Activated naive CD8-positive, alpha-beta T cell treated with anti-CD3 and anti-CD28 coated beads, Interleukin-2, amount 10 ng/mL, durations not matched to agents 7 days and 5 days (primary cell): Measurements from ENCODE around the gene FAM117B. TPM values are rescaled to one million over a fixed set of nuclear protein-coding genes. Genes with fewer than 3 reads are reported as not detected.

Experiments used
- ATAC-seq: fragments of 150-1000 bp; cut with Tn5 transposase; one replicate; pipeline ENCODE4 v1.10.0; 2021; ENCODE audit warnings: low read depth, moderate library complexity
- POLR2A ChIA-PET: fragments of 350-600 bp; sonication (Branson Sonifier 250); formaldehyde crosslinking; loops from one replicate; lab custom pipeline; 2021; ENCODE audit warnings: antibody characterized with exemption; lab: Charles Lee
- DNase-seq: peaks from one replicate; pipeline ENCODE4 v3.0.0; 2021
- H3K27ac Mint-ChIP-seq: one replicate; pipeline ENCODE4 v1.8.0; 2022; ENCODE audit warnings: mild to moderate bottlenecking, mixed read lengths
- H3K27me3 Mint-ChIP-seq: one replicate; pipeline ENCODE4 v1.8.0; 2022; ENCODE audit warnings: mild to moderate bottlenecking, moderate library complexity, mixed read lengths
- H3K36me3 Mint-ChIP-seq: one replicate; pipeline ENCODE4 v1.8.0; 2021; ENCODE audit warnings: mild to moderate bottlenecking, mixed read lengths
- H3K4me1 Mint-ChIP-seq: one replicate; pipeline ENCODE4 v1.8.0; 2021; ENCODE audit warnings: mixed read lengths
- H3K4me3 Mint-ChIP-seq: one replicate; pipeline ENCODE4 v1.8.0; 2022; ENCODE audit warnings: mild to moderate bottlenecking, moderate library complexity, mixed read lengths
- H3K9me3 Mint-ChIP-seq: one replicate; pipeline ENCODE4 v1.8.0; 2021; ENCODE audit warnings: mixed read lengths
- total RNA-seq, 2 experiments: library from RNA; stranded (reverse); gene quantifications; one replicate each; pipeline ENCODE4 v1.2.3, GENCODE V29; 2021

Gene FAM117B
- total RNA-seq: 10 to 100 TPM; 22.1 to 23.1 TPM

GRCh38 chr2:202634556-202635427 lies at the start of gene FAM117B:
FAM117B (plus strand) TSS chr2:202634969; CDS start chr2:202635188, 219 bp downstream.
- Mint-ChIP-seq H3K27me3 (no peaks in the 10 kb centered on the region), H3K4me3 (peak within 1 kb of the TSS; percentile 97), H3K9me3 (no peaks in the 10 kb centered on the region), H3K27ac (peak within 1 kb of the TSS; percentile 95), H3K4me1 (peaks cover 36% of the 10 kb centered on the region), H3K36me3 (peaks cover 8% of the 10 kb centered on the region)
- ATAC-seq (peak; percentile 93), DNase-seq (peak; percentile 96)
- POLR2A ChIA-PET: interaction anchor here (0.5 to 4.1 kb wide), 29 partner anchors 9 to 997 kb away, joined by 3 to 42 read pairs (median 4); partner anchors contain the start of genes CYP20A1, ICA1L and NBEAL1

- H3K4me1 Mint-ChIP-seq: peaks cover 7% of the 10 kb centered on the region
- peak overlapping the region; percentile 60 for H3K4me3 Mint-ChIP-seq
- POLR2A ChIA-PET: interaction anchor here (0.6 to 1.7 kb wide), 5 partner anchors 46 to 650 kb away, joined by 3 to 16 read pairs (median 6); partner anchors contain the start of genes CYP20A1, FAM117B and ICA1L
- H3K9me3 Mint-ChIP-seq: no peaks in the 10 kb centered on the region
- peak overlapping the region; percentile 88 for H3K27ac Mint-ChIP-seq
- H3K27me3 Mint-ChIP-seq: no peaks in the 10 kb centered on the region
- DNase-seq (peak; percentile 52), ATAC-seq (peak; percentile 96)
- H3K36me3 Mint-ChIP-seq: no peaks in the 10 kb centered on the region
Observed at GRCh38 chr2:202588647-202589581, 45.9 kb upstream of the FAM117B start.

GRCh38 chr2:202589582-202589949 lies 45.2 kb upstream of the FAM117B start:
- Mint-ChIP-seq H3K27ac (no peak overlapping the region), H3K9me3 (no peaks in the 10 kb centered on the region), H3K4me1 (peaks cover 7% of the 10 kb centered on the region), H3K36me3 (no peaks in the 10 kb centered on the region), H3K27me3 (no peaks in the 10 kb centered on the region), H3K4me3 (no peak overlapping the region)
- POLR2A ChIA-PET: interaction anchor here (1.2 to 1.7 kb wide), 2 partner anchors 45 to 282 kb away, joined by 6 to 16 read pairs; partner anchors contain the start of genes FAM117B and ICA1L
- DNase-seq: no peak
- ATAC-seq: no peak

GRCh38 chr2:202592566-202592965 lies 42.2 kb upstream of the FAM117B start:
- Mint-ChIP-seq H3K4me1 (peaks cover 7% of the 10 kb centered on the region), H3K27ac (no peak overlapping the region), H3K4me3 (no peak overlapping the region), H3K27me3 (no peaks in the 10 kb centered on the region), H3K9me3 (no peaks in the 10 kb centered on the region), H3K36me3 (no peaks in the 10 kb centered on the region)
- ATAC-seq (no peak), DNase-seq (no peak)
- POLR2A ChIA-PET: interaction anchor here (3.5 kb wide), 1 partner anchor 43 kb away, joined by 14 read pairs; the partner anchor contains the start of gene FAM117B

GRCh38 chr2:202599105-202599504 lies 35.7 kb upstream of the FAM117B start:
- H3K4me3 Mint-ChIP-seq: no peak overlapping the region
- no peaks in the 10 kb centered on the region for H3K27me3 Mint-ChIP-seq
- no peak overlapping the region for H3K27ac Mint-ChIP-seq
- no peaks in the 10 kb centered on the region for H3K36me3 Mint-ChIP-seq
- peaks cover 7% of the 10 kb centered on the region for H3K4me1 Mint-ChIP-seq
- DNase-seq (no peak), ATAC-seq (no peak)
- POLR2A ChIA-PET: interaction anchor here (0.6 kb wide), 1 partner anchor 1055 kb away, joined by 5 read pairs; no protein-coding TSS in a partner anchor
- H3K9me3 Mint-ChIP-seq: no peaks in the 10 kb centered on the region

- DNase-seq: no peak
- Mint-ChIP-seq H3K4me1 (peaks cover 7% of the 10 kb centered on the region), H3K27ac (no peak overlapping the region), H3K27me3 (no peaks in the 10 kb centered on the region), H3K4me3 (no peak overlapping the region), H3K9me3 (no peaks in the 10 kb centered on the region), H3K36me3 (no peaks in the 10 kb centered on the region)
- ATAC-seq: no peak
- POLR2A ChIA-PET: no interaction called here
Observed at GRCh38 chr2:202599911-202600310, 34.9 kb upstream of the FAM117B start.

- Mint-ChIP-seq H3K9me3 (no peaks in the 10 kb centered on the region), H3K4me1 (peaks cover 7% of the 10 kb centered on the region), H3K4me3 (no peak overlapping the region), H3K27ac (no peak overlapping the region), H3K27me3 (no peaks in the 10 kb centered on the region), H3K36me3 (peaks cover 2% of the 10 kb centered on the region)
- no peak for DNase-seq
- ATAC-seq: no peak
- POLR2A ChIA-PET: no interaction called here
Observed at GRCh38 chr2:202604699-202605098, 30.1 kb upstream of the FAM117B start.

- ATAC-seq: no peak
- POLR2A ChIA-PET: no interaction called here
- no peak overlapping the region for H3K27ac Mint-ChIP-seq
Observed at GRCh38 chr2:202605174-202605573, 29.6 kb upstream of the FAM117B start.

GRCh38 chr2:202608142-202608852 lies 26.5 kb upstream of the FAM117B start:
- DNase-seq: no peak
- Mint-ChIP-seq H3K4me3 (no peak overlapping the region), H3K27me3 (no peaks in the 10 kb centered on the region), H3K9me3 (no peaks in the 10 kb centered on the region), H3K4me1 (peaks cover 4% of the 10 kb centered on the region), H3K36me3 (peaks cover 2% of the 10 kb centered on the region), H3K27ac (no peak overlapping the region)
- POLR2A ChIA-PET: no interaction called here
- ATAC-seq: no peak

More at GRCh38 chr2:202605174-202605573, 29.6 kb upstream of the FAM117B start:
- DNase-seq: no peak
- Mint-ChIP-seq H3K36me3 (peaks cover 2% of the 10 kb centered on the region), H3K4me1 (peaks cover 8% of the 10 kb centered on the region), H3K9me3 (no peaks in the 10 kb centered on the region), H3K27me3 (no peaks in the 10 kb centered on the region), H3K4me3 (no peak overlapping the region)

- Mint-ChIP-seq H3K4me3 (no peak overlapping the region), H3K27ac (no peak overlapping the region), H3K27me3 (no peaks in the 10 kb centered on the region), H3K4me1 (peaks cover 4% of the 10 kb centered on the region), H3K9me3 (no peaks in the 10 kb centered on the region), H3K36me3 (peaks cover 2% of the 10 kb centered on the region)
- POLR2A ChIA-PET: no interaction called here
- ATAC-seq (no peak), DNase-seq (no peak)
Observed at GRCh38 chr2:202609381-202610145, 25.2 kb upstream of the FAM117B start.

- ATAC-seq: no peak
- Mint-ChIP-seq H3K4me1 (peaks cover 4% of the 10 kb centered on the region), H3K4me3 (no peak overlapping the region), H3K27ac (no peak overlapping the region), H3K9me3 (no peaks in the 10 kb centered on the region), H3K36me3 (no peaks in the 10 kb centered on the region), H3K27me3 (no peaks in the 10 kb centered on the region)
- DNase-seq: no peak
- POLR2A ChIA-PET: interaction anchor here (0.5 kb wide), 1 partner anchor 90 kb away, joined by 3 read pairs; no protein-coding TSS in a partner anchor
Observed at GRCh38 chr2:202610380-202610779, 24.4 kb upstream of the FAM117B start.

- Mint-ChIP-seq H3K4me3 (no peak overlapping the region), H3K27ac (no peak overlapping the region), H3K4me1 (peaks cover 4% of the 10 kb centered on the region), H3K9me3 (no peaks in the 10 kb centered on the region), H3K36me3 (no peaks in the 10 kb centered on the region), H3K27me3 (no peaks in the 10 kb centered on the region)
- POLR2A ChIA-PET: interaction anchor here (0.7 kb wide), 1 partner anchor 35 kb away, joined by 5 read pairs; no protein-coding TSS in a partner anchor
- ATAC-seq (no peak), DNase-seq (no peak)
Observed at GRCh38 chr2:202612145-202612544, 22.6 kb upstream of the FAM117B start.
